K562 (cell line): ENCODE data around the gene SURF4. TPM values are rescaled to one million over a fixed set of nuclear protein-coding genes. Genes with fewer than 3 reads are reported as not detected.

ENCODE experiments used
- ARID2 ChIP-seq: fragments of 450-650 bp; IDR thresholded peaks from 2 replicates; pipeline ENCODE4 v1.6.1; 2017; ENCODE audit warnings: antibody characterized with exemption, mild to moderate bottlenecking
- ARID4B ChIP-seq: sonication (generic); formaldehyde crosslinking; IDR thresholded peaks from 2 replicates; pipeline ENCODE4 v1.8.0; 2022; ENCODE audit warnings: mild to moderate bottlenecking, missing genetic modification reagents
- CREM ChIP-seq: IDR thresholded peaks from 2 replicates; pipeline ENCODE4 v1.6.1; 2014; ENCODE audit warnings: antibody characterized with exemption, low read depth
- HDAC6 ChIP-seq: IDR thresholded peaks from 2 replicates; pipeline ENCODE4 v1.6.1; 2012; ENCODE audit warnings: low read depth, mild to moderate bottlenecking, control low read depth, inconsistent platforms, low read length, moderate library complexity
- KAT8 ChIP-seq: fragments of 450-650 bp; IDR thresholded peaks from 2 replicates; pipeline ENCODE4 v1.6.1; 2016; ENCODE audit warnings: low read depth, mild to moderate bottlenecking
- PRPF4 ChIP-seq: fragments of 200-400 bp; formaldehyde crosslinking; IDR thresholded peaks from one replicate; pipeline ENCODE4 v1.6.1; 2017; ENCODE audit warnings: low read length, low read depth, mild to moderate bottlenecking; ENCODE audit not compliant: insufficient read depth, poor library complexity, severe bottlenecking
- SETDB1 ChIP-seq: IDR thresholded peaks from one replicate; pipeline ENCODE4 v1.6.1; 2012; ENCODE audit warnings: low read length, control low read depth, inconsistent platforms
- SMARCA5 ChIP-seq: fragments of 450-650 bp; IDR thresholded peaks from 2 replicates; pipeline ENCODE4 v1.6.1; 2016
- STAT5B ChIP-seq: fragments of 250-450 bp; sonication (Bioruptor Pico); IDR thresholded peaks from 2 replicates; pipeline ENCODE4 v1.8.0; 2021; ENCODE audit warnings: mild to moderate bottlenecking, inconsistent platforms
- TCF7 ChIP-seq: sonication (generic); IDR thresholded peaks from 2 replicates; pipeline ENCODE4 v1.6.1; 2016; ENCODE audit warnings: antibody characterized with exemption, borderline replicate concordance
- TRIM28 ChIP-seq: fragments of 450-650 bp; IDR thresholded peaks from 2 replicates; pipeline ENCODE4 v1.6.1; 2017
- YY1 ChIP-seq, 3 experiments: IDR thresholded peaks; 2 replicates each; pipeline ENCODE4 v1.6.1; 2011; ENCODE audit warnings: low read length in 2 of 3, mild to moderate bottlenecking in 2 of 3, moderate library complexity in 2 of 3, borderline replicate concordance in 1 of 3, control low read depth in 1 of 3, low read depth in 1 of 3; ENCODE audit not compliant: insufficient read depth in 3 of 3, insufficient replicate concordance in 2 of 3, control insufficient read depth in 1 of 3, insufficient read length in 1 of 3; ENCODE audit errors: extremely low read depth in 1 of 3
- ZHX1 ChIP-seq: fragments of 150-350 bp; conservative IDR thresholded peaks from 2 replicates; pipeline ENCODE4 v1.6.1; 2014; ENCODE audit warnings: low read length
- polyA plus RNA-seq, 8 experiments: library from polyadenylated mRNA; depleted of rRNA in 4 of 8; stranded (reverse) in 5 of 8; unstranded in 3 of 8; fragments of >200 nt; fragmentation: Nextera tagmentation in 2 of 8; fragmentation: Illumina TruSeq in 1 of 8; extraction: Ambion mirVana in 2 of 8; extraction: Trizol in 1 of 8; gene quantifications; 2 replicates each; pipeline versions ENCODE4 v1.2.1 to v1.2.3, GENCODE V29; 2011 to 2014; ENCODE audit warnings: inconsistent platforms in 1 of 8, missing spikeins in 1 of 8
- total RNA-seq, 7 experiments: library from RNA; depleted of rRNA in 6 of 7; stranded (reverse); fragments of >200 nt in 6 of 7; fragmentation: Illumina TruSeq in 2 of 7; extraction: Trizol in 2 of 7; gene quantifications; 2 replicates each; pipeline versions ENCODE4 v1.2.1 to v1.2.3, GENCODE V29; 2011 to 2021; ENCODE audit warnings: low replicate concordance in 1 of 7
- TF ChIP-seq, protein P1 (sequence below): fragments of 450-650 bp; IDR thresholded peaks from 2 replicates; pipeline ENCODE4 v1.7.1; 2018; ENCODE audit warnings: mild to moderate bottlenecking, low read depth; ENCODE audit not compliant: partially characterized antibody
- TF ChIP-seq, protein P2 (sequence below): IDR thresholded peaks from 2 replicates; pipeline ENCODE4 v1.6.1; 2011; ENCODE audit not compliant: insufficient read length; ENCODE audit errors: extremely low read depth

The SURF4 gene
- total and polyA plus RNA-seq, 9 of the 15 experiments (the other 6 are each of a cell fraction or from before 2014, with no cell fraction given) = 8.4 to 176 (median 130) TPM

GRCh38 chr9:133406480-133407307 lies 30.8 kb upstream of the SURF4 start (continued):
- TF ChIP-seq ZHX1 (no peak), HDAC6 (no peak), CREM (peak; percentile 86), TCF7 (no peak), YY1 (IDR thresholded peaks at IDR 0.05; ENCODE audit: borderline replicate concordance in 1 of 3, control insufficient read depth in 1 of 3, extremely low read depth in 1 of 3, insufficient read depth in 3 of 3, insufficient read length in 1 of 3, insufficient replicate concordance in 2 of 3, low read depth in 1 of 3, low read length in 2 of 3) (peak in 1 of 3 experiments; percentile 21), SETDB1 (no peak), PRPF4 (no peak), STAT5B (no peak), ARID2 (no peak), KAT8 (no peak), TRIM28 (no peak), ARID4B (CRISPR knock-in tag) (no peak), SMARCA5 (no peak)
- TF ChIP-seq, protein P1, sequence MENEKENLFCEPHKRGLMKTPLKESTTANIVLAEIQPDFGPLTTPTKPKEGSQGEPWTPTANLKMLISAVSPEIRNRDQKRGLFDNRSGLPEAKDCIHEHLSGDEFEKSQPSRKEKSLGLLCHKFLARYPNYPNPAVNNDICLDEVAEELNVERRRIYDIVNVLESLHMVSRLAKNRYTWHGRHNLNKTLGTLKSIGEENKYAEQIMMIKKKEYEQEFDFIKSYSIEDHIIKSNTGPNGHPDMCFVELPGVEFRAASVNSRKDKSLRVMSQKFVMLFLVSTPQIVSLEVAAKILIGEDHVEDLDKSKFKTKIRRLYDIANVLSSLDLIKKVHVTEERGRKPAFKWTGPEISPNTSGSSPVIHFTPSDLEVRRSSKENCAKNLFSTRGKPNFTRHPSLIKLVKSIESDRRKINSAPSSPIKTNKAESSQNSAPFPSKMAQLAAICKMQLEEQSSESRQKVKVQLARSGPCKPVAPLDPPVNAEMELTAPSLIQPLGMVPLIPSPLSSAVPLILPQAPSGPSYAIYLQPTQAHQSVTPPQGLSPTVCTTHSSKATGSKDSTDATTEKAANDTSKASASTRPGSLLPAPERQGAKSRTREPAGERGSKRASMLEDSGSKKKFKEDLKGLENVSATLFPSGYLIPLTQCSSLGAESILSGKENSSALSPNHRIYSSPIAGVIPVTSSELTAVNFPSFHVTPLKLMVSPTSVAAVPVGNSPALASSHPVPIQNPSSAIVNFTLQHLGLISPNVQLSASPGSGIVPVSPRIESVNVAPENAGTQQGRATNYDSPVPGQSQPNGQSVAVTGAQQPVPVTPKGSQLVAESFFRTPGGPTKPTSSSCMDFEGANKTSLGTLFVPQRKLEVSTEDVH = no peak
- TF ChIP-seq, protein P2, sequence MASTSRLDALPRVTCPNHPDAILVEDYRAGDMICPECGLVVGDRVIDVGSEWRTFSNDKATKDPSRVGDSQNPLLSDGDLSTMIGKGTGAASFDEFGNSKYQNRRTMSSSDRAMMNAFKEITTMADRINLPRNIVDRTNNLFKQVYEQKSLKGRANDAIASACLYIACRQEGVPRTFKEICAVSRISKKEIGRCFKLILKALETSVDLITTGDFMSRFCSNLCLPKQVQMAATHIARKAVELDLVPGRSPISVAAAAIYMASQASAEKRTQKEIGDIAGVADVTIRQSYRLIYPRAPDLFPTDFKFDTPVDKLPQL = no peak
